ENCODE results near the gene TUBA4A. TPM values are rescaled to one million over a fixed set of nuclear protein-coding genes. Genes with fewer than 3 reads are reported as not detected.

Gene TUBA4A
- total and polyA plus RNA-seq, 9 of the 15 experiments (the other 6 are each of a cell fraction or from before 2014, with no cell fraction given): 25.1 to 174 (median 42.4) TPM

DNA sequence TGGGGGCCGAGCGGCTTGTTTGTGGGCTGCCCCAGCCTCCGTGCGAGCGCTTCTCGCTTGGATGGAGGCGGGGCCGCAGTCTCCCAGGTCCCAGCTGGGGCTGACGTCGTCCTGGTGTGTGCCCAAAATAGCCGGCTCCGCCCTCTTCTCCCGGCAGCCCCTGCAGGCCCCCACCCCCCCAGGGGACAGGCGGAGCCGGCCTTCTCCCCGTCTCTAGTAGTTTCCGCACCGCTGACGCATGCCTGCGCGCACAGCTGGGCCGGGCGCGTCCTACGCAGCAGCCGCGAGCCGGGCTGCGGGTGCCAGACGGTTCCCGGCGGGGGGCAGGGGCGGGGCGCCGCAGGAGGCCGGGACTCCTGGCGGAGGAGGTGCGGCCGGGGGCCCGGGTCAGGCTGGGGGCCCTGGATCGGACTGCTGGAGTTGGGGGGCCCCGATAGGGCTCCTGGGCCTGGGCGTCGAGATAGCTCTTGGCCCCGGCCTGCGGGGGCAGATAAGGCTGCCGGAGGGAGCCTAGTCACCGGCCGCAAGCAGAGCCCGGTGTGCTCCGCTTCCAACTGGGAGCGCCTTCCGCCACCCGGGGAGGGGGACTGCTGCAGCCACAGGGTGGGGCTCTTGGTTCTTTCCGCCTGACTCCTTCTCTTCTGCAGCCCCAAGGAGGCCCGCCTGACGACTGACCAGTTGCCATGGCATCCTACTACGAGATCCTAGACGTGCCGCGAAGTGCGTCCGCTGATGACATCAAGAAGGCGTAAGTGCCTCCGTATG, 25.6 kb upstream of the TUBA4A start, which contains the start of gene DNAJB2 (continued):
- TF ChIP-seq, protein P1, sequence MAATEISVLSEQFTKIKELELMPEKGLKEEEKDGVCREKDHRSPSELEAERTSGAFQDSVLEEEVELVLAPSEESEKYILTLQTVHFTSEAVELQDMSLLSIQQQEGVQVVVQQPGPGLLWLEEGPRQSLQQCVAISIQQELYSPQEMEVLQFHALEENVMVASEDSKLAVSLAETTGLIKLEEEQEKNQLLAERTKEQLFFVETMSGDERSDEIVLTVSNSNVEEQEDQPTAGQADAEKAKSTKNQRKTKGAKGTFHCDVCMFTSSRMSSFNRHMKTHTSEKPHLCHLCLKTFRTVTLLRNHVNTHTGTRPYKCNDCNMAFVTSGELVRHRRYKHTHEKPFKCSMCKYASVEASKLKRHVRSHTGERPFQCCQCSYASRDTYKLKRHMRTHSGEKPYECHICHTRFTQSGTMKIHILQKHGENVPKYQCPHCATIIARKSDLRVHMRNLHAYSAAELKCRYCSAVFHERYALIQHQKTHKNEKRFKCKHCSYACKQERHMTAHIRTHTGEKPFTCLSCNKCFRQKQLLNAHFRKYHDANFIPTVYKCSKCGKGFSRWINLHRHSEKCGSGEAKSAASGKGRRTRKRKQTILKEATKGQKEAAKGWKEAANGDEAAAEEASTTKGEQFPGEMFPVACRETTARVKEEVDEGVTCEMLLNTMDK (IDR thresholded peaks at IDR 0.05; ENCODE audit: borderline replicate concordance, insufficient read depth, low read depth, low read length, poor library complexity, severe bottlenecking): no peak
- TF ChIP-seq FOXM1 (IDR thresholded peaks at IDR 0.05; ENCODE audit: low read depth) (peak; percentile 90), FOXM1 (CRISPR knock-in tag; IDR thresholded peaks at IDR 0.05; ENCODE audit: low read depth) (no peak; the same call in 1 of the 2 replicates), KDM1A (IDR thresholded peaks at IDR 0.05) (peak; percentile 86 to 87), TEAD1 (CRISPR knock-in tag; IDR thresholded peaks at IDR 0.05) (peak; percentile 81 to 91; a peak in 3 of 4 replicates), ZNF589 (CRISPR knock-in tag; IDR thresholded peaks at IDR 0.05; ENCODE audit: low read depth) (peak; percentile 99), HCFC1 (IDR thresholded peaks at IDR 0.05; ENCODE audit: low read depth, low read length) (peak; percentile 44), GABPA (tag; conservative IDR thresholded peaks at IDR 0.05; ENCODE audit: low read depth) (peak; percentile 63; the same call in 1 of the 2 replicates), PRMT5 (CRISPR knock-in tag; IDR thresholded peaks at IDR 0.05) (no peak), ZNF316 (IDR thresholded peaks at IDR 0.05) (peak; percentile 18; the same call in 1 of the 2 replicates), FOXA3 (CRISPR knock-in tag; conservative IDR thresholded peaks at IDR 0.05 in 1 of 2, IDR thresholded peaks at IDR 0.05 in 1 of 2) (peak in 1 of 2 experiments; percentile 70; a peak in 2 of 4 replicates), ERF (CRISPR knock-in tag; IDR thresholded peaks at IDR 0.05) (peak; percentile 92), NCOA1 (IDR thresholded peaks at IDR 0.05; ENCODE audit: low read depth) (peak; percentile 92), CTBP1 (IDR thresholded peaks at IDR 0.05; ENCODE audit: borderline replicate concordance) (peak; percentile 80; the same call in 1 of the 2 replicates), PML (IDR thresholded peaks at IDR 0.05; ENCODE audit: low read length) (peak; percentile 96), JUND (IDR thresholded peaks at IDR 0.05; ENCODE audit: borderline replicate concordance, low read depth, low read length) (peak; percentile 83), JUND (tag; IDR thresholded peaks at IDR 0.05; ENCODE audit: borderline replicate concordance, low read depth, low read length) (peak; percentile 85; the same call in 1 of the 3 replicates), PHB2 (IDR thresholded peaks at IDR 0.05; ENCODE audit: low read depth) (peak; percentile 92), ZNF766 (CRISPR knock-in tag; conservative IDR thresholded peaks at IDR 0.05) (peak; percentile 92)
- TF ChIP-seq, protein P2, sequence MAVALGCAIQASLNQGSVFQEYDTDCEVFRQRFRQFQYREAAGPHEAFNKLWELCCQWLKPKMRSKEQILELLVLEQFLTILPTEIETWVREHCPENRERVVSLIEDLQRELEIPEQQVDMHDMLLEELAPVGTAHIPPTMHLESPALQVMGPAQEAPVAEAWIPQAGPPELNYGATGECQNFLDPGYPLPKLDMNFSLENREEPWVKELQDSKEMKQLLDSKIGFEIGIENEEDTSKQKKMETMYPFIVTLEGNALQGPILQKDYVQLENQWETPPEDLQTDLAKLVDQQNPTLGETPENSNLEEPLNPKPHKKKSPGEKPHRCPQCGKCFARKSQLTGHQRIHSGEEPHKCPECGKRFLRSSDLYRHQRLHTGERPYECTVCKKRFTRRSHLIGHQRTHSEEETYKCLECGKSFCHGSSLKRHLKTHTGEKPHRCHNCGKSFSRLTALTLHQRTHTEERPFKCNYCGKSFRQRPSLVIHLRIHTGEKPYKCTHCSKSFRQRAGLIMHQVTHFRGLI (CRISPR knock-in tag; IDR thresholded peaks at IDR 0.05): peak; percentile 70; the same call in 1 of the 2 replicates
- TF ChIP-seq, protein P3, sequence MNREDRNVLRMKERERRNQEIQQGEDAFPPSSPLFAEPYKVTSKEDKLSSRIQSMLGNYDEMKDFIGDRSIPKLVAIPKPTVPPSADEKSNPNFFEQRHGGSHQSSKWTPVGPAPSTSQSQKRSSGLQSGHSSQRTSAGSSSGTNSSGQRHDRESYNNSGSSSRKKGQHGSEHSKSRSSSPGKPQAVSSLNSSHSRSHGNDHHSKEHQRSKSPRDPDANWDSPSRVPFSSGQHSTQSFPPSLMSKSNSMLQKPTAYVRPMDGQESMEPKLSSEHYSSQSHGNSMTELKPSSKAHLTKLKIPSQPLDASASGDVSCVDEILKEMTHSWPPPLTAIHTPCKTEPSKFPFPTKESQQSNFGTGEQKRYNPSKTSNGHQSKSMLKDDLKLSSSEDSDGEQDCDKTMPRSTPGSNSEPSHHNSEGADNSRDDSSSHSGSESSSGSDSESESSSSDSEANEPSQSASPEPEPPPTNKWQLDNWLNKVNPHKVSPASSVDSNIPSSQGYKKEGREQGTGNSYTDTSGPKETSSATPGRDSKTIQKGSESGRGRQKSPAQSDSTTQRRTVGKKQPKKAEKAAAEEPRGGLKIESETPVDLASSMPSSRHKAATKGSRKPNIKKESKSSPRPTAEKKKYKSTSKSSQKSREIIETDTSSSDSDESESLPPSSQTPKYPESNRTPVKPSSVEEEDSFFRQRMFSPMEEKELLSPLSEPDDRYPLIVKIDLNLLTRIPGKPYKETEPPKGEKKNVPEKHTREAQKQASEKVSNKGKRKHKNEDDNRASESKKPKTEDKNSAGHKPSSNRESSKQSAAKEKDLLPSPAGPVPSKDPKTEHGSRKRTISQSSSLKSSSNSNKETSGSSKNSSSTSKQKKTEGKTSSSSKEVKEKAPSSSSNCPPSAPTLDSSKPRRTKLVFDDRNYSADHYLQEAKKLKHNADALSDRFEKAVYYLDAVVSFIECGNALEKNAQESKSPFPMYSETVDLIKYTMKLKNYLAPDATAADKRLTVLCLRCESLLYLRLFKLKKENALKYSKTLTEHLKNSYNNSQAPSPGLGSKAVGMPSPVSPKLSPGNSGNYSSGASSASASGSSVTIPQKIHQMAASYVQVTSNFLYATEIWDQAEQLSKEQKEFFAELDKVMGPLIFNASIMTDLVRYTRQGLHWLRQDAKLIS (CRISPR knock-in tag; IDR thresholded peaks at IDR 0.05): 0 out of 2 replicates have a peak, but pooled peaks have one; percentile 69
